GM21447 (cell line): ENCODE data around the gene CAT.

Source experiments
- ATAC-seq: cut with Tn5 transposase; IDR thresholded peaks from one replicate; pipeline ENCODE4 v1.9.1; 2021; ENCODE audit not compliant: unreplicated experiment

The CAT gene

DNA sequence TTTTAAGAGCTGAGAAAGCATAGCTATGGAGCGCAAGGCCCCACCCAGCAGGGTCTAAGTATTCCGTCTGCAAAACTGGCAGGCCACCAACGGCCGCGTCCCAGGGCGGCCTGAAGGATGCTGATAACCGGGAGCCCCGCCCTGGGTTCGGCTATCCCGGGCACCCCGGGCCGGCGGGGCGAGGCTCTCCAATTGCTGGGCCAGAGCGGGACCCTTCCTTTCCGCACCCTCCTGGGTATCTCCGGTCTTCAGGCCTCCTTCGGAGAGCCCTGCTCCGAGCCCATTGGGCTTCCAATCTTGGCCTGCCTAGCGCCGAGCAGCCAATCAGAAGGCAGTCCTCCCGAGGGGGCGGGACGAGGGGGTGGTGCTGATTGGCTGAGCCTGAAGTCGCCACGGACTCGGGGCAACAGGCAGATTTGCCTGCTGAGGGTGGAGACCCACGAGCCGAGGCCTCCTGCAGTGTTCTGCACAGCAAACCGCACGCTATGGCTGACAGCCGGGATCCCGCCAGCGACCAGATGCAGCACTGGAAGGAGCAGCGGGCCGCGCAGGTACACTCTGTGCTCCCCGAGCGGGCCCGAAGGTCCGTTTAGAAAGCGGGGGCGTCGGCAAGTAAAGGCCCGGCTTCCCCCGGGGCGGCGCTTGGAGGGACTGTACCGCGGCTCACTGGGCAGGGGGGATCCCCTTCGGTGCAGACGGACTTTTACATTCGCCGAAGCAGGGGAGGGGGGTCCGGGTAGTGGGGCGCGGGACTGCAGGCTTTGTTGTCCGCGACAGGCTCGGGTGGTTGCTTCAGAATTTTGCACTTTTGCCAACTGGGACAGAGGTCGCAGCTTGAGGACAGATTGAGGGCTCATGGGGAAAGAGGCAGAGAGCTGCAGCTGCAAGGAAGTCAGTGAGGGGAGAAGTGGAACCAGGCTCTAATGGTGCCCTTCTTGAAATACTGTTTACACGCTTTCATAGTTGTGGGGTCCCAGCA, at the start of gene CAT:
CAT (plus strand) TSS at position 406 of the 979 bp plus-strand sequence; CDS start at position 486, 80 bp downstream.
- peak; percentile 97 for ATAC-seq

DNA sequence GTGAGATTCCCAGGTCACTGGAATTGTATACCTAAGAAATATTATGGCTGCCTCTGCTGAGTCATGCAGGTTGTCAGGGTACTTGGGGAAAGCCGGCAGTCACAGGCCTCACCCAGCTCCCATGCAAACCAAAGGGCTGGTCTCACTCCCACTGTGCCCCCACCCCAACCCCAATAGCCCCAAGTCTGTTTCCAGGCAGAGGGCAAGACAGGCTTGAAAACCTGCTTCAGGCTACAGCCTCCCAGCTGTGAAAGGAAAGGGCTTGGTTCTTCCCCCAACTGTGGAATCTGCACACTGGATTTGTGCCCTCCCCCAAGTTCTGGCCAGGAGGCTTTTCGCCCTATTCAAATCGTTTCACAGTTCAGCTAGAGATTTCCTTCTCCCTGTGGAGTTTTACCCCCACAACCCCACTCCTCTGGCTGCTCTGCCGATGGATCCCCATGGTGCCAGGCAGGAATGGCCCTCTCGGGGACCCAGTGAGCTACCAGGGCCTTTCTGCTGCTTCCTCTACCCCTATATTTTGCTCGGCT, 43.9 kb upstream of the CAT start:
- no peak for ATAC-seq

DNA sequence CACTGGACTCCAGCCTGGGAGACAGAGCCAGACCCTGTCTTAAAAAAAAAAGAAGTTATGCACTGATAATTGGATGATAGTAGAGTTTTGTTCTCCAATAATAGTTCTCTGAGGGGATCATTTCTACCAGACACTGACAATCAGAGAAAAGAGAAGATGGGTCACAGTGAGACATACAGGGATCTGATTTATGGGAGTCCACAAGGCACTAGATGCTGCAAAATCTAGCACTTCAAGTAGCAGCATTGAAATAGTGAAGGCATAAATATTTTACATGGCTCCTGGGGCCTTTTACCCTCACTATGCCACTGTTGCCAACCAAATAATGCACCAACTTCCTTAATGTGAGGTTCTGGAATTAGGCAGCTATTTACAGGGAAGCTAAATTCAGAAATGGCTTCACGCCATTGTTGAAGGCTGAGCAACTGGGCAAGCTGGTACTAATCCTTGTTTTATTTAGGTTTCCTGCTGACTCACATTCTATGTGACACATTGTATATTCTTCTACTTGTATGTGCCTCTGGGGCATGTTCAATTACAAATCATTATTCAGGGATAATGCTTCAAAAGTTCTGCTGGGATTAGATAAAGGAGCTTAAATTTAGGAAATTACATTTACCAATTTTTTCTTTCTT, 42.7 kb upstream of the CAT start:
- ATAC-seq = no peak

DNA sequence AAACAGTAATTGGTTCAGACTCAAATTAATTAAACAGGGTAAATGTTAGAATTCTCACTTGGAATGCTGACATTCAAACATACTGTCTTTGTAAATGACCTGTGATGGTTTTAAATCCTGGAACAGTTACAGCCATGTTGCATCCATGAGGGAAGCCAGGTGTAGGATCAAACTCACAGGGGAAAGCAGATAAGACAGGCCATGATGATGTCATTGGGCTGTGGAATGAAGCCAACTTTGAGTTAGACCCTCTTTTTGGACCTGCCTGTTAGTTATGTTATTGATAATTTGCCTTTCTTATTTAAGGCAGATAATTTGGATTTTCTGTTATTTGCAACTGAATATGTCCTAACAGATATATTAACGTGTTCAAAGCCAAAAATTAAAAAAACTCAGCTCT, 41.6 kb upstream of the CAT start:
- no peak for ATAC-seq

DNA sequence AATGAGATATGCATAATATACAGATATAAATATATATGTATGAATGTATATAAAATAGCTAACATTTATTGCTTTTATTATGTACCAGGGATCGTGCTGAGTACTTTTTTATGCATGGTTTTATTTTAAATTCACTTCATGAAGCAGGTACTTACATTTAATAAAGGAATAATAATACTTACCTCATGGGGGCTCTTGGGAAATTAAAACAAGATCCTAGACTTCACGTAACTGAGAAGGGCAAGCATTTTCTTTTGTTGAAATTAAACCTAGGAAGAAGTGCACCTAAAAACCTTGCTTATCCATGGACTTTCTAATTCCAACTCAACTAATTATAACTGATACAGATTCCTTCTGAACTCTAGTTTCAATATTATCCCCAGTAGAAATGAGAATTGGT, 40.9 kb upstream of the CAT start:
- ATAC-seq = no peak

DNA sequence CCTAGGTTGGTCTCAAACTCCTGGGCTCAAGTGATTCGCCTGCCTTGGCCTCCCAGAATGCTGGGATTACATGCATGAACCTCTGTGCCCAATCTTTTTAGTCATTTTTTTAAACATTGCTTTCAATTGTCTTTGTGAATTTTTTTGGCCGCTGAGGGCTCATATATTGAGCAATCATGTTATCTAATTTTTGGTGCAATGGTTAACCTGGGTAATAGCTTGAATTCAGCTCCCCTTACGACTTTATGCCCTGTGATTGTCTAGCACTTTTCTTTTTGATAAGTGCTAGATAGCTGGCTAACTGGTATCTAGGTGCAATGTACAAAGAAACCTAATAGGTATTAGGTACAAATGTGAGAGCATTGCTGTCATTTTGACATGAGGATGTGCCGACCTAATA, 35.3 kb upstream of the CAT start:
- ATAC-seq = no peak

DNA sequence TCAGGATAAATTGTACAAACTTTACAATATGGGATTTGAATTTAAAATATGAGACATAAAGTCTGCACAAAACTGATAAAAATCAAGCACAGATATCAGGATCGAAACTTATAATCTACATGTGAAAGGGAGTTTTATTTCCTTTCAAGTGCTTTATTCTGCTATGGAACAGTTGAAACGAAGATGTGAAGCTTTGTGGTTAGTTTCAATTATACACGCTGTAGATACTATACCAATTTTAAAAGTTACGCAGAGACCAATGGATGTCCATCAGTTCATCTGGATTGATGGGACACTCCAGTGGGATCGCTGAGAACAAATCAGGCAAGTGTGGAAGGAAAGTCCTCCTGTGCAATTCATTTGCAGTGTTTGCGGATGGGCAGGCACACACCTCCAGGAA, 34.5 kb upstream of the CAT start:
- ATAC-seq = no peak

DNA sequence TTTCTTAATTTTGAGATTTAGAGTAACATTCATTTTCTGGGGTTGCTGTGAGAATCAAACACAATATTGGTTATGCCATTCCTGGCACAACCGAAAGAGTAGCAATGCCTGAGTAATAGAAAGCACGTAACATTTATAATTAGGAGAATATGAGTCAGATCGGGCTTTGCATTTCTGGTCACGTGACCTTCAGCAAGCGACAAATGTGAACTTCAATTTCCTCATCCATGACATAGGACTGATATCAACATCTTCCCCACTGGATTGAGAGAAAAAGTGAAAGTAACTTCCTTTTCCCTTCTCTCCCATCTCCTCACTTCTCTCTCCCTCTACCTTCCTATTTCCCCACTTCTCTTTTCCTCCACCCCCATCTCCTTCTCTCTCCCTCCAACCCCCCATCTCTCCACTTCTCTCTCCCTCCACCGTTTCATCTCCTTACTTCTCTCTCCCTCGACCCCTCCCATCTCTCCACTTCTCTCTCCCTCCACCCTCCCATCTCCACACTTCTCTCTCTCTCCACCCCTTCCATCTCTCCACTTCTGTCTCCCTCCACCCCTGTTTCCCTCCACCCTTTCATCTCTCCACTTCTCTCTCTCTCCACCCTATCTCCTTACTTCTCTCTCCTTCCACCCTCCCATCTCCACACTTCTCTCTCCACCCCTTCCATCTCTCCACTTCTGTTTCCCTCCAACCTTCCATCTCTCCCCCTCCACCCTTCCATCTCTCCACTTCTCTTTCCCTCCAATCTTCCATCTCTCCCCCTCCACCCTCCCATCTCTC, 33.5 kb upstream of the CAT start:
- no peak for ATAC-seq

DNA sequence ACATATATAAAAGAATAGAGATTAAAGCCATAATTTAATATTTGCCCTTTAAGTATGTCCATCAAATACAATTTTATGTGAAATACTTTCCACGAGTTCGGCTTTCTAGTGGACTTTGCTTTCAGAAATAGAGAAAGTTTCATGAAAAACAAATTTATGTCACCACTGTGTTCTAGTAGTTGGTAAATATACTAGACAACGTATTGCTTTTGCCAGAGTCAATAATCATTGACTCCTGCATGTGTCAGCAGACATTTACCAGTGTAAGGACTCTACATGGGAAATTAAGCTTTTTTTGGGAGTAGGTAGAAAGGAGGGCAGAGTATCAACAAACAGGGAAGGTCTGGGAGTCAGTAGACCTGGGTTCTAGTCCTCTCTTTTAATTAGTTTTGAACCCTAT, 32.3 kb upstream of the CAT start:
- ATAC-seq = no peak

DNA sequence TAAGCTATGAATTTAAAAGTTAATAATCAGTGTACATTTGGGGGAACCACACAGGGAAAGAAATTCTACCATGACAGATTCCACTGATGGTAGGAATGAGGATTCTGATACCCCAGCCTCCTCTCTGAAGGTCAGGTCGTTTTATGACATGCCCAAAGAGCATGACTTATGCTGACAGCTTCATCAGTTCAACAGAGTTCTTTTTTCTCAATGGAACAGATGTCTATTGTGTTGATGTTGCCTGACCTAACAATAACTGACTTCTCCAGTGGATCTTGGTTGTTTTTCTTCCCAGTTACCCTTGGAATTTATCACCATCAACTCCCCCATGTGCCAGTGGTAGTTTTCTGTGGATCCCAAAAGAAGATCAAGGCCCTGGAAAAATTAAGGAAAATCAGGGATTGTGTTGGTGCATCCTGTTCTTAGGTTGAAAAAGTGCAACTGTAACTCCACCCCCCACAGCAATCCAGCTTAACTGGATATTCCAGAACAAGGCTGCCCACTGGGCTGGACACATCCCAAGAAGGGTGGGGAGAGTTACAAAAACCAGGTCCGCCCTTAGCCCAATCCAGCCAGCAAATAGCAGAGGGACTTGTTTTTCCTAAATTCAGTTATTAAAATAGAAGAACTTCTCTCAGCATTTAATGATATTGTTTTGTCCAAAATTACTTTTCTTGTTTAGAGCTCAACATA, 31.5 kb upstream of the CAT start:
- no peak for ATAC-seq

DNA sequence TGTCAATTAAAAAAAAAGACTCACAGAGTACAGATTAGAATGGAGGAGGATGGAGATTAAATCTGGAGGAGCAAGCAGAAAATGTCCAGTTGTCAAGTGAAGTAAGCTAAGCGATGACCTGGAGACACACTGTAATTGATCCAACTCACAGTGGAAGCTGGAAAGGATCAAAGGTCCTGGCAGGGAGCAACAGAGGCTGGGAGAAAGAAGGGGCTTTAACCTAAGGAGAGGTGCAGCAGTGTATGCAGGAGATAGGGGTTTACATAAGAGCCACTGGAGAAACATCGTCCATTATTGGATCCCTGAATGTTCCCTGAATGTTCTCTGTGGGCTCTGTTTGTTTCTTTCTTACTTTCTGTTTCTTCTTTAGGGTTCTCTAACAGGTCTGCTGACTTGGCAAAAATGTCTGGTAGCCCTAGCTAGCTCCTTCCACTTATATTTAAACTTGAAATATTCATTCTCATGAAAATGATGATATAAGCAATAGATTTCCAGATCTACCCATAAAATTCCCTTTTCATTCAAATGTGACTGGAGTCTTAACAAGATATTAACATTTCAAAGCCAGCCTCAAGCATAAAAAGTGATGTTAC, 30.1 kb upstream of the CAT start:
- ATAC-seq = no peak

DNA sequence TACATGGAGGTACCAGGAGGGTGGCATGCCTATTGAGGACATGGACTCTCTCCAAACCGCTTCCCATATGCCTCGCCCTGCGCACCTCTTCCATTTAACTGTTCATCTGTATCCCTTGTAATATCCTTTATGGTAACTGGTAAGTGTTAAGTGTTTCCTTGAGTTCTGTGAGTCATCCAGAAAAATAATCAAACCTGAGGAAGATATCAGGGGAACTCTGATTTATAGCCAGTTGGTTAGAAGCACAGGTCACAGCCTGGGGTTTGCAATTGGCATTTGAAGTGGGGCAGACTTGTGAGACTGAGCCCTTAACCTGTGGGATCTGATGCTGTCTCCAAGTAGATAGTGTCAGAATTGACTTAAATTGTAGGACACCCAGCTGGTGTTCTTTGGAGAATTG, 27.6 kb upstream of the CAT start:
- no peak for ATAC-seq

DNA sequence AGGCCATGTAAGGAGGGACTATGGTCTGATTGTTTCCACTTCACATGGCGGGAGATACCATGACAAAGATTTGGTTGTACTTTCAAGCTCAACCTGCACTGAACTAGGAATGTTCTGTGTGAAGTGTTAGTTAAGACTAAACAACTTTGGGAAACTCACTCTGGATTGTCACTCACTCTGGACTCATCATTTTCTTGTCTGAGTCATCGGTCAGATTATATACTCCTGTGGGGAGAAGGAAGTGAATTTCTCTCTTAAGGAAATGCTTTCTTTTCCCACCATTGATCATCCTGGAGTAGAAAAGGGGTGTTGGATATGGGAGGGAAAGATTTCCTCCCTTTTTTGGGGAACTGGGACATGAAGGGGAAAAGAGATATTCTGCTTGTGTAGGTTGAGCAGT, 26.9 kb upstream of the CAT start:
- no peak for ATAC-seq

DNA sequence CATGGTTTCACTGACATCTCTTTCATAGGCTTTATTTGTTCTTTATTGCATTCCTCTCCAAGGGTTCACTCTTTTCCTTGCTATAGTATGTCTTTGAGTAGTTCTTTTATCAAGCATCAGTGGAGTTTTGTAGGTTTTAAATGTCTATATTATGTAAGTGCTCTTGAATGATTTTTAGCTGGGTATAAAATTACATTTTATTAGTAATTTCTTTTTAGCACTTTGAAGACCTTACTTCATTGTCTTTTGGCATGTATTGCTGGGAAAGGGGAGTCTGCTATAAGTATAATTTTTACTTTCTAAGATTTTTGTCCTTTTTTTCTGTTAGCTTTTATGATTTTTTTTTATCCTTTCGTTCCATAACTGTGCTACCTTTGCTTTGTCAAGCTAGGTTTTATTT, 25.5 kb upstream of the CAT start:
- no peak for ATAC-seq

DNA sequence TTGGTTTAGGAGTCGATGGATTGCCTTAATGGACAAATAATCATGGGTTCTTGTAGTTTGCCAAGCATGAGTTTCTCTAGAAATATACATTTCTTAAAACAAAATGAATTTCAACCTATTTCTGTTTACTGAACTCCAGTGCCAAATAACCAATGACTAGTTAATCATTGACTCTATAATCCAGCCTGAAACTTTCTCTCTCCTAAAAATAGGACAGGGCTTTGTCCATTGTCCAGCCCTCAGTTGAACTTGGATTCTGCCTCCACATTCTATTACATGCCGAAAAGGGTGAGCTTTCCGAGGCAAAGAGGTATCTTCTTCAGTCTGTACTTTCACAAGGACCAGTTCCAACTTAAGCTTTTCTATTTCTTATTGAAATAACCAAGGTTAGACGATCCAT, 23.2 kb upstream of the CAT start:
- no peak for ATAC-seq

DNA sequence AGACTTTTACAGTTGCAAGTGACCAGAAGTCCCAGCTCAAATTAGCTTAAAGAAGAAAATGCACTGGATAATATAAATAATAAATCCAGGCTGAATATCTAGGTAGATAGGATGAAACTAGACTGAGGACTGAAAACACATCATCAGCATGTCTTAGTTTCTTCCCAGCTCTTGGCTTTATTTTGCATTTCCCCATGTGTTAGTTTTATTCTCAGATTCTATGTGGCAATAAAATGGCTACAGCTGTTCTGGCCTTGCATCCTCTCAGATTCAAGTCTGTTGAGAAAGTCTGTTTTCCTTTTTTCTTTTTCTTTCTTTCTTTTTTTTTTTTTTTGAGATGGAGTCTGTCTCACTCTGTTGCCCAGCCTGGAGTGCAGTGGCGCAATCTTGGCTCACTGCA, 22.6 kb upstream of the CAT start:
- ATAC-seq = no peak

DNA sequence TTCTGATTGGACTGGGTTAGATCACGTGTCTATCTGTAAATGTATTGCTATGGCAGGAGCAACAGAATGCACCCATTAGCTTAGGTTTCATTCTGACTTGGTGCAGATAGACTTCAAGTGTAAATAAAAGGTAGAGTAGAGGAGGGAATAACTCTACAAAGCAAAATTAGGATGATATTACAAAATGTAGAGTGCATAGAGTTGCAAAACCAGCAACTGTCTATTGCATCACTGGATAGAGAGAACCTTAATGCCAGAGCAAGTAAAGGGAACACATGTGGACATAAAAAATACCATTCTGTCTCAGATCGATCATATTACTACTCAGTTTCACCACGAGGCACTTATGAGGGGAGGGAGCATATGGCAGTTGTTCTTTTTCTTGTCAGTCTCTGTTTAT, 22.0 kb upstream of the CAT start:
- ATAC-seq = no peak

DNA sequence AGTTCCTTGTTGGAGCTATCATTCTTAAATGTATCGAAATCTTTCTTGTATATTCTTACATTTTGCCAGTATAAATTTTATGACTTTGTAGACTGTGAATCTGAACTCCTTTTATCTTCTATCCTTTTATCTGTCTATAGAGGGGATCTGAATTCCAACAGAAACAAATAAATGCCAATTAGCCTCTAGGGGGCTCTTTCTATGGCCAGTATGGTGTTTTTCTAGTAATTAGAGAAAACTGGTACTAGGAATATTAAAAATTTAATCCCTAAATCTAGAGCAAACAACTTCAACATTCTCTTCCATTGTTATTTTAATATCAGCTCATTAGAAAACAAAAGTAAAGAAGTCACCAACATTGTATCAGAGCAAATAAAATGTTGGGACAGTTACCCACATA, 21.5 kb upstream of the CAT start:
- ATAC-seq = no peak

DNA sequence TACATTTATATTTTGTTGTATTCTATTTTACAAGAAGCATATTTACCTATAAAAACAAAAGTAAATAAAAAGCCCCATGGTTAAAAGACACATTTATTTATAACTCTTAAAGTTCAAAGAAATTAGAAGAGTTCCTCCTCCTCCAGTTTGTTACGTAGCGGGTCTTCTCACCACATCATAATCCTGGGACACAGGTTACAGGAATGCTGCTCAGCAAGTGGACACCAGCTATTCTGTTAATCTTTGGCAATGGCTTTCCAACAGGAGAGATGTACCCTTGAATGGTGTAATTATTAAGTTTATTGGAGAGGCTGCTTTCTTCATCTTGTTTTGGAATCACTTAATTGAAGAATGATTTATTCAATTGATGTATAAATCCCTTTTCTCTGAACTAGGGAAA, 19.6 kb upstream of the CAT start:
- ATAC-seq = no peak

DNA sequence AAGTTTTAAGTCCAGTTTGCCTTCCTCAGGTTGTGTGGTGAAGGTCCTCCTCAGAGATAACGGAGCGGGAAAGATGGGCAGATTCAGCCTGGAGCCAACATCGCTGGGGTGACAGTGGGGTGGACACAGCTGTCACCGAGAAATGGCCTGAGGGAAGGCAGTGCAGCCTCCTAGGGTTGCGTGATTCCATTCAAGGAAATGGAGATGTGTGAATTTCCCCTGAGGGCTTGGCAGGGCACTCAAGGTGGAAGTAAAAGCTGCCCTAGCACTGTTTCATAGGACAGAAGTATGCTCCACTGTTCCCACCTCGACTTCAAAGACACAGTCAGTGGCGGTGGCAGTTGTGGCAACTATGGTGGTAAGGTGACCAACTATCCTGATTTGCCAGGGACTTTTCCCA, 15.4 kb upstream of the CAT start:
- no peak for ATAC-seq
